K562 (cell line): ENCODE measurements around the gene MAPKAPK2. TPM values are rescaled to one million over a fixed set of nuclear protein-coding genes. Genes with fewer than 3 reads are reported as not detected.

Source experiments
- CBFA2T3 ChIP-seq: fragments of 450-650 bp; IDR thresholded peaks from 2 replicates; pipeline ENCODE4 v1.6.1; 2017
- HNRNPUL1 ChIP-seq: fragments of 200-400 bp; formaldehyde crosslinking; IDR thresholded peaks from 2 replicates; pipeline ENCODE4 v1.6.1; 2017; ENCODE audit warnings: low read length
- MAFK ChIP-seq: IDR thresholded peaks from 2 replicates; pipeline ENCODE4 v1.6.1; 2011; ENCODE audit warnings: low read length, improper control_type of control experiment
- MNT ChIP-seq, 2 experiments: fragments of 450-650 bp; conservative IDR thresholded peaks; 2 replicates each; pipeline ENCODE4 v1.6.1; 2017; ENCODE audit warnings: mild to moderate bottlenecking in 2 of 2, moderate library complexity in 2 of 2
- MXD1 ChIP-seq: fragments of 250-450 bp; sonication (Bioruptor Pico); IDR thresholded peaks from 2 replicates; pipeline ENCODE4 v1.8.0; 2021; ENCODE audit warnings: borderline replicate concordance, mild to moderate bottlenecking, moderate library complexity; ENCODE audit not compliant: poor library complexity, severe bottlenecking
- RAD21 ChIP-seq, 2 experiments: fragments of 250-450 bp in 1 of 2; fragments of 450-650 bp in 1 of 2; sonication (Bioruptor Pico) in 1 of 2; formaldehyde crosslinking in 1 of 2; IDR thresholded peaks in 1 of 2; conservative IDR thresholded peaks in 1 of 2; 2 replicates each; pipeline versions ENCODE4 v1.4.0 to v1.8.0; 2020 to 2022; ENCODE audit warnings: mild to moderate bottlenecking in 2 of 2, moderate library complexity in 1 of 2
- RAD51 ChIP-seq: fragments of 450-650 bp; IDR thresholded peaks from 2 replicates; pipeline ENCODE4 v1.7.1; 2016; ENCODE audit warnings: low read depth, mild to moderate bottlenecking, borderline replicate concordance
- TAL1 ChIP-seq: fragments of 450-650 bp; IDR thresholded peaks from 2 replicates; pipeline ENCODE4 v1.6.1; 2016; ENCODE audit warnings: mild to moderate bottlenecking
- TARDBP ChIP-seq: fragments of 450-650 bp; IDR thresholded peaks from 2 replicates; pipeline ENCODE4 v1.6.1; 2016
- polyA plus RNA-seq, 8 experiments: library from polyadenylated mRNA; depleted of rRNA in 4 of 8; stranded (reverse) in 5 of 8; unstranded in 3 of 8; fragments of >200 nt; fragmentation: Nextera tagmentation in 2 of 8; fragmentation: Illumina TruSeq in 1 of 8; extraction: Ambion mirVana in 2 of 8; extraction: Trizol in 1 of 8; gene quantifications; 2 replicates each; pipeline versions ENCODE4 v1.2.1 to v1.2.3, GENCODE V29; 2011 to 2014; ENCODE audit warnings: inconsistent platforms in 1 of 8, missing spikeins in 1 of 8
- total RNA-seq, 7 experiments: library from RNA; depleted of rRNA in 6 of 7; stranded (reverse); fragments of >200 nt in 6 of 7; fragmentation: Illumina TruSeq in 2 of 7; extraction: Trizol in 2 of 7; gene quantifications; 2 replicates each; pipeline versions ENCODE4 v1.2.1 to v1.2.3, GENCODE V29; 2011 to 2021; ENCODE audit warnings: low replicate concordance in 1 of 7
- TF ChIP-seq, protein P1 (sequence below), 2 experiments: fragments of 450-650 bp in 1 of 2; sonication (generic) in 1 of 2; formaldehyde crosslinking in 1 of 2; IDR thresholded peaks; 2 replicates each; pipeline versions ENCODE4 v1.7.1 to v1.9.0; 2016 to 2022; ENCODE audit warnings: inconsistent platforms in 1 of 2, mild to moderate bottlenecking in 1 of 2, missing genetic modification reagents in 1 of 2
- TF ChIP-seq, protein P2 (sequence below): fragments of 250-450 bp; sonication (Bioruptor Pico); IDR thresholded peaks from 2 replicates; pipeline ENCODE4 v1.4.0; 2020; ENCODE audit warnings: mild to moderate bottlenecking, moderate library complexity

Gene MAPKAPK2
- total and polyA plus RNA-seq, 9 of the 15 experiments (the other 6 are each of a cell fraction or from before 2014, with no cell fraction given): 0.63 to 94.2 (median 52.1) TPM

GRCh38 chr1:206662396-206663092 lies 22.2 kb upstream of the MAPKAPK2 start (continued):
- TF ChIP-seq, protein P1, sequence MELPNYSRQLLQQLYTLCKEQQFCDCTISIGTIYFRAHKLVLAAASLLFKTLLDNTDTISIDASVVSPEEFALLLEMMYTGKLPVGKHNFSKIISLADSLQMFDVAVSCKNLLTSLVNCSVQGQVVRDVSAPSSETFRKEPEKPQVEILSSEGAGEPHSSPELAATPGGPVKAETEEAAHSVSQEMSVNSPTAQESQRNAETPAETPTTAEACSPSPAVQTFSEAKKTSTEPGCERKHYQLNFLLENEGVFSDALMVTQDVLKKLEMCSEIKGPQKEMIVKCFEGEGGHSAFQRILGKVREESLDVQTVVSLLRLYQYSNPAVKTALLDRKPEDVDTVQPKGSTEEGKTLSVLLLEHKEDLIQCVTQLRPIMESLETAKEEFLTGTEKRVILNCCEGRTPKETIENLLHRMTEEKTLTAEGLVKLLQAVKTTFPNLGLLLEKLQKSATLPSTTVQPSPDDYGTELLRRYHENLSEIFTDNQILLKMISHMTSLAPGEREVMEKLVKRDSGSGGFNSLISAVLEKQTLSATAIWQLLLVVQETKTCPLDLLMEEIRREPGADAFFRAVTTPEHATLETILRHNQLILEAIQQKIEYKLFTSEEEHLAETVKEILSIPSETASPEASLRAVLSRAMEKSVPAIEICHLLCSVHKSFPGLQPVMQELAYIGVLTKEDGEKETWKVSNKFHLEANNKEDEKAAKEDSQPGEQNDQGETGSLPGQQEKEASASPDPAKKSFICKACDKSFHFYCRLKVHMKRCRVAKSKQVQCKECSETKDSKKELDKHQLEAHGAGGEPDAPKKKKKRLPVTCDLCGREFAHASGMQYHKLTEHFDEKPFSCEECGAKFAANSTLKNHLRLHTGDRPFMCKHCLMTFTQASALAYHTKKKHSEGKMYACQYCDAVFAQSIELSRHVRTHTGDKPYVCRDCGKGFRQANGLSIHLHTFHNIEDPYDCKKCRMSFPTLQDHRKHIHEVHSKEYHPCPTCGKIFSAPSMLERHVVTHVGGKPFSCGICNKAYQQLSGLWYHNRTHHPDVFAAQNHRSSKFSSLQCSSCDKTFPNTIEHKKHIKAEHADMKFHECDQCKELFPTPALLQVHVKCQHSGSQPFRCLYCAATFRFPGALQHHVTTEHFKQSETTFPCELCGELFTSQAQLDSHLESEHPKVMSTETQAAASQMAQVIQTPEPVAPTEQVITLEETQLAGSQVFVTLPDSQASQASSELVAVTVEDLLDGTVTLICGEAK (IDR thresholded peaks at IDR 0.05): peak; percentile 39; the same call in 1 of the 2 replicates
- TF ChIP-seq, protein P1 (CRISPR knock-in tag; IDR thresholded peaks at IDR 0.05): no peak
- TF ChIP-seq MAFK: no peak
- no peak for TF ChIP-seq TARDBP
- TF ChIP-seq, protein P2, sequence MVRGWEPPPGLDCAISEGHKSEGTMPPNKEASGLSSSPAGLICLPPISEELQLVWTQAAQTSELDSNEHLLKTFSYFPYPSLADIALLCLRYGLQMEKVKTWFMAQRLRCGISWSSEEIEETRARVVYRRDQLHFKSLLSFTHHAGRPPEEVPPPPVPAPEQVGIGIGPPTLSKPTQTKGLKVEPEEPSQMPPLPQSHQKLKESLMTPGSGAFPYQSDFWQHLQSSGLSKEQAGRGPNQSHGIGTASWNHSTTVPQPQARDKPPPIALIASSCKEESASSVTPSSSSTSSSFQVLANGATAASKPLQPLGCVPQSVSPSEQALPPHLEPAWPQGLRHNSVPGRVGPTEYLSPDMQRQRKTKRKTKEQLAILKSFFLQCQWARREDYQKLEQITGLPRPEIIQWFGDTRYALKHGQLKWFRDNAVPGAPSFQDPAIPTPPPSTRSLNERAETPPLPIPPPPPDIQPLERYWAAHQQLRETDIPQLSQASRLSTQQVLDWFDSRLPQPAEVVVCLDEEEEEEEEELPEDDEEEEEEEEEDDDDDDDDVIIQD (CRISPR knock-in tag): no peak
- no peak for TF ChIP-seq MXD1 (CRISPR knock-in tag)
- TF ChIP-seq HNRNPUL1: no peak
- TF ChIP-seq RAD51: peak; percentile 53; the same call in 1 of the 2 replicates
- no peak for TF ChIP-seq RAD21 (CRISPR knock-in tag; conservative IDR thresholded peaks at IDR 0.05 in 1 of 2, IDR thresholded peaks at IDR 0.05 in 1 of 2)
- no peak for TF ChIP-seq TAL1
- no peak for TF ChIP-seq MNT (conservative IDR thresholded peaks at IDR 0.05)
- TF ChIP-seq CBFA2T3: no peak
